ENCODE measurements around the gene KCNG3.
"Not testable (repeated sequence)": the region's sequence is repeated elsewhere in the genome, so short reads cannot be mapped to it uniquely, and the experiment has no call there.

KCNG3 gene

DNA sequence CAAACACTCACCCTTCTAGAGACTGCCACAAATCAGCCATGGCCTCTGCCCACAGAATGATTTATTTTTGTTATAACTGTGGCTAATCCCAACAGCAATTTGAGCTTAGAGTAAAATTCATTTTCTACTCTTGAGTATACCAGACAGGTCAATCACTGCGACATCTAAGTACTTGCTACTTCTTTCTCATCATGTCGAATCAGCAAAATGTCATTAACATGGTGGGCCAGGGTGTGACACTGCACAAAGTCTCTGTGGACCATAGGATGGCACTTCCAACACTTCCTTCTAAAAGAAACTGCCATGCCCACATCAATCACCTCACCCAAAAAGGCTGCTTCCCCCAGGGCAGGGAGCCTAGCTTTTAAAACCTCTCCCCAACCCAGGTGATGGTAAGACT is 64.4 kb downstream of the KCNG3 start:
- DNase-seq, result no peak

DNA sequence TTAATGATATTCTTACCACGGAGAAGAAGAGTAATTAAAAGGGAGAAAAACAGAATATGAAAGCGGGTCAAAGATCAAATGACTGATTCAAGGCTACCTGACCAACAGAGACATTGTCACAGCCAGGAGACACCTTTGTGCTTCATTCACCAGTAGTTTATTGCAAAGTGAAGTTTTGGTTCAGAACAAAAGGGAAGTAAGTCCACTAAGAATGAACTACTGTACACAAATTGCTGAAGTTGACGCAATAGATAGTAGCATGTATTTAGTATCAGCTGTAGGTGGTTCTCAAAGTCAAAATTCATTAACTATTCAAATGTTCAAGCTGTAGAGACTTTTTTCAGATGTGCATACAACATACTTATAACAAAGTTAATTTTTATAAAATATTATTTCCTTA is 68.1 kb downstream of the KCNG3 start:
- DNase-seq, result no peak

DNA sequence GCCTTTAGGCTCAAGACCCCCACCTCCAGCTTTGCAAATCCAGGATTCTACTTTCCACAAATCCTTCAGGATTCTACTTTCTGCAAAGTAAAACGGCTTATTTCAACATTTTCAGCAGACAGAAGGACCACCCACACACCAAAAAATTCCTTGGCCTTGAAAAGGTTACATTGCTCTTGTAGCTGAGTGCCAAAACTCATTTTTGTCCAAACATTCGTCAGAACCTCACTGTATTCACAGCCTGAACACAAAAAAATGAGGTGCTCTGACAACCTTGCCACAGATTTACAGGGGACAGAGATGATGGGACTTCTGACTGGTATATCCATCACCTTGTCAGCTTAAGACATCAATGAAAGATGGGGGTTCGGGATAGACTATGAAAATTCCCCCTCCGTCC is 69.7 kb downstream of the KCNG3 start:
- DNase-seq, result no peak

DNA sequence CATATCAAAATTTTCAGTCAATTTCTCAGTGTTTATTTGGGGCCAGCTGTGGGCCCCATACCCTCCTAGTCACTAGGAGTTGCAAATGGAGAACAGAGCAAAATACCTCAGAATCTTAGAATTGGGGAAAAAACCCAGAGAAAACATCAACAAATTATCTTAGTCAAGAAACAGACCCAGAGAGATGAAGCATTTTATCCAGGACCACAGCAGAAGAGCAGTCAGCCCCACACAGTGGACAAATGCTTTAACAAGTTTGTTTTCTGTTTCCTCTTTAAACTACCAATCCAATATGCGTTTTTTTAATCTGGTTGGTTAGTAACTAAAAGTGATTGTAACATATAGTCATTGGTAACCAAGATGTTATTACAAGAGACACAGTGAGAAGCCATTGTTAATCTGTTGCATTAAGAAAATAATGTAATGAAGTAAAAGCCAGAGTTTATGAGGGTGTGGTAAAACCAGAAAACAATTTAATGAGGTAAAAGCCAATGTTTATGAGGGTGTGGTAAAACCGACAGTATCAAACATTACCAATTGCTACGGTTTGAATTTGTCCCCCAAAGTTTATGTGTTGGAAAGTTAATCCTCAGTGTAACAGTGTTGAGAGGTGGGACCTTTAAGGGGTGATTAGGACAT is 72.1 kb downstream of the KCNG3 start:
- no peak for DNase-seq

DNA sequence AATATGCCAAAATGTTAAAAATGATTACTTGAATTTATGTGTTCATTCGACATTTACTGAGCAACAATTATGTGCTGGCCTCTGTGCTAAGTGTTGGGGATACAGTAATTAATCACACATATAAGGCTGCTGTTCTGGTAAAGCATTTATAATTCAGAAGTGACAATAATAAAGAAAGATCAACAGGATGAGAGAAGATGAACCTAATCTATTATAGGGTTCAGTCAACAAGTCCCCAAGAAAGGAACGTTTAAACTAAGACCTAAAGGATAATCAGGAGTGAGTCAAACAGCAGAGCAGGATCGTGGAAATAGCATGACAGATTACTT is 72.7 kb downstream of the KCNG3 start:
- no peak for DNase-seq

DNA sequence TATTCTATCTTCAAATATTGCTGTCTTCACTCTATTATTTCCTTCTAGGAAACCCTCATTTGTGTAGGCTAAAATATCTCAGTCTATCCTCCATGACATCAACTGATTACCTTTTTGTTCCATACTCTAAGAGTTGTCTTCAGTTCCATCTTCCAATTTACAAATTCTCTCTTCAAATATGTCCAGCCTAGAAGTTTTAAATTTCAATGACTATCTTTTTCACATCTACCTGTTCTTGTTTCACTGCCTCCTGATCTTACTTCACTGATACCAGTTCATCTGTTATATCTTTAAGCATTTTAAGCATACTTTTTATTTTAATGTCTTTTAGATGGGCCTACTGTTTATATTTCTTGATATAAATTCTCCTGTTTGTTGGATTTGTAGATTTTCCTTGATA is 79.1 kb downstream of the KCNG3 start:
- DNase-seq, result no peak

DNA sequence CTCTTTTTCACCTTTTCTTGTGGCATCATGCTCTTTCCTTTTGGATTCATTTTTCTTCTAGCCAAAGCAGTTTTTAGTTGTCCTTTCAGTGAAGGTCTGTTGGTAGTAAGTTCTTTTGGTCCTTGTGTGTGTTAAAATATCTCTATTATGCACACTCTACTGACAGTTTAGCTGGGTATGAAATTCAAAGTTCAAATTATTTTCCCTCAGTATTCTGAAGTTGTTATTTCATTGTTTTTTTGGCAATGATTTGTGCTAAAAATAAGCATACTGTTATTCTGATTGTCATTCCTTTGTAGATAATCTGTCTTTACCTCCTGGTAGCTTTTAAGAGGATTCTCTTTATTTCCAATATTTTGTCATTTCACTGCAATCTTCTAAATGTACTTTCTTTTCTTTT is 79.6 kb downstream of the KCNG3 start:
- DNase-seq, result no peak

DNA sequence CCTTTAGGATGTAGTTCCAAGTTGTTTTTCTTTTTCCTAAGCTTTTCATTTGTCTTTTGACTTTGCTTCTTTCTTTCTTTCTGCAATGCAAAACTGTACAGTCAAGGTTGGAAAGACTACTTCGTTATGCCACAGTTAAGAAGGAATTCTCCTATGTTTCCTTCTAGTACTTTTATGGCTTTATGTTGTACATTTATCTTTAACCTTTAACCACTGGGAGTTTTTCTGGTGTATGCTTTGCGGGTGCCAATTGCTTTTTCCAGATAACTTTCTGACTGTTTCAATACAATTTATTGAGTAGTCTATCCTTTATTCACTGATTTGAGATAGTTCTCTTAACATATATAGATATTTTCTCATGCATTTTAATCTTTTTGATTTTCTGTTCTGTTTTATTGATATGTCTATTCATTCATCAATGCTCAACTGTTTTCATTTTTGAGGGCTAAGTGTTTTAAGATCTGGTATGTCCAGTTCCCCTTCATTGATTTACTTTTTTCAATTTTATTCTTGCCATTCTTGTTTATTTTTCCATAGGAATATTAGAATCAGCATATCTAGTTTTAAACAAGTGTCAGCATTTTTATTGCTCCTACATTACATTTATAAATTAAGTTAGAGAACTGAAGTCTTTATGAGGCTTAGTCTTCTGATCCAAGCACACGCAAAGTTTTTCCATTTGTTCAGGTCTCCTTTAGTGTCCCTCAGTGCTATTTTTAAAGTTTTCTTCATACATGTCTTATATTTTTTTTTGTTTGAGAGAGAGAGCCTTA is 82.9 kb downstream of the KCNG3 start:
- no peak for DNase-seq

DNA sequence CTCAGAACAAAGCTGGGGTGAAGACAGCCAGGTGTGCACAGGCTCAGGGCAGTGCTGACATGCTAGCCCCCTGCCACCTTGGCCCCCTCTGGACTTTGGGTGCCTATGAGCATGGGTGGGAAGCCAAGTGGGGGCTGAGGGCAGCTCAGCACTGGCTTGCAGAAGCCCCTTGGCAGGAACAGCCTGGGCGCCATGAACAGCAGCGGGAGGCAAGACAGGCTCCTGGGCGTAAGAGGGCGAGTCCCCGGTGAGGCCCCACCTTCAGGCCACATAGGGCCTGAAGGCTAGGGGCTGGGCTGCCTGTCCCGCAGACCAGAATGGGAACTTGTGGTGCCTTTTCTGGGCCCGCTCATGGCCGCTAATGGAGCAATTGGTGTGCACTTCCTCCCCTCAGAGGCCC is 85.8 kb downstream of the KCNG3 start:
- no peak for DNase-seq

DNA sequence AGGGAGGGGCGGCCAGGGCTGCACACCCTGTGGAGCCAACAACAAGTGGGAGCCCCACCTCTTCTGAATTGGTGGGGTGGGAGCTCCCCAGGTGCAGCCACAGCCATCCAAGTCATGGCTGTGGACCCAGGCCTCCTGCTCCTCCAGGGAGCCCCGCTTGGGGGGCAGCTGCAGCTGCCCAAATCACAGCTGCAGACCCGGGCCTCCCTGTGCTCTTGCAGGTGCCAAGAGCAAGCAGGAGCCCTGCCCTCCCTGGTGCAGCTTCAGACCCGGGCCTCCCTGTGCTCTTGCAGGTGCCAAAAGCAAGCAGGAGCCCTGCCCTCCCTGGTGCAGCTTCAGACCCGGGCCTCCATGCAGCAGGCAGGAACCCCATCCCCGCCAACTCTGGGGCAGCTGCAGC is 86.3 kb downstream of the KCNG3 start:
- no peak for DNase-seq

DNA sequence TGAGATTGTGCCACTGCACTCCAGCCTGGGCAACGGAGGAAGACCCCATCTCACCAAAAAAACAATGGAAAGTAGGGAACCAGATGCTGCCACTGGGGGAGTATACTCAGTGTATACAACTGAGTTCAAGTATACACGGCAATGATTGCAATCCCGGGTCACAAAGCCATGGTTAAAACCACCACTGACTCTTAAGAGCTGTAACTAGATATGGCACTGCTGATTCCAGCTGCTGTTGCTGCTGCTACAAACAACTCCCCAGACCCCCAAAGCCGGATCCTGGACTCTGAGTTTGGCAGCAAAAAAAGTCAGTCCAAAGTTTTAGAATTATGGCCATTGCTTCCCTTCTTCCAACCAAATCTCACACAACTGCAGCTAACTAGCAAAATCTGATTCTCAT is 89.1 kb downstream of the KCNG3 start:
- DNase-seq, result no peak

DNA sequence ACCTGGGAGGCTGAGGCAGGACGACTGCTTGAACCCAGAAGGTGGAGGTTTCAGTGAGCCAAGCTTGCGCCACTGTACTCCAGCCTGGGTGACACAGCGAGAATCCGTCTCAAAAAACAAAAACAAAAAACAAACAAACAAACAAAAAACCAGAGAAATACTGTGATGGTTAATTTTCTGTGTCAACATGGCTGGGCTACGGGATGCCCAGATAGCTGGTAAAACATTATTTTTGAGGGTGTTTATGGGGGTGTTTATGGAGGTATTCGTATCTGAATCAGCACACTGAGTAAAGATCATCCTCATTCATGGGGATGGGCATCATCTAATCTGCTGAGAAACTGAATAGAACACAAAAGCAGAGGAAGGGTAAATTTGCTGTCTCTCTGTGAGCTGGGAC is 92.0 kb downstream of the KCNG3 start:
- DNase-seq, result no peak

DNA sequence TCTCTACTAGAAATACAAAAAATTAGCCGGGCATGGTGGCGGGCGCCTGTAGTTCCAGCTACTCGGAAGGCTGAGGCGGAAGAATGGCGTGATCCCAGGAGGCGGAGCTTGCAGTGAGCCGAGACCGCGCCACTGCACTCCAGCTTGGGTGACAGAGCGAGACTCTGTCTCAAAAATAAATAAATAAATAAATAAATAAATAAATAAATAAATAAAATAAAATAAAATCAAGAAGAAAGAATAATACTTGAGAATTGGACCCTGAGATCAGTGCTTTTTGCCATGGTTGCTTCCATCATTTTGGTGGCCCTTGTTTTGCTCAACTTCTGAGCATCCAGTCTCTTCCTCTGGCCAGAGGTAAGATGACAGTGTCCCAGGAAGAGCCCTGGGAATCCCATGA is 95.7 kb downstream of the KCNG3 start:
- DNase-seq, result not testable (repeated sequence)

DNA sequence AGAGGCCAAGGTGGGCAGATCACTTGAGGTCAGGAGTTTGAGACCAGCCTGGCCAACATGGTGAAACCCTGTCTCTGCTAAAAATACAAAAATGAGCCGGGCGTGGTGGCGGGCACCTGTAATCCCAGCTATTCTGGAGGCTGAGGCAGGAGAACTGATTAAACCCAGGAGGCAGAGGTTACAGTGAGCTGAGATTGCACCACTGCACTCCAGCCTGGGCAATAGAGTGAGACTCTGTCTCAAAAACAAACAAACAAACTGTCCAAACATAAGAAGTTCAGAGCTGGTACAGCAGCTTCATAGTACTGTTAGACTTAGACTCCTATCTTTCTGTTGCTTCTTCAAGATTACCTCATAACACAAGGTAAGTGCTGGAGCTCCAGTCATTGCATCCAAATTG is 100.5 kb downstream of the KCNG3 start:
- not testable (repeated sequence) for DNase-seq

DNA sequence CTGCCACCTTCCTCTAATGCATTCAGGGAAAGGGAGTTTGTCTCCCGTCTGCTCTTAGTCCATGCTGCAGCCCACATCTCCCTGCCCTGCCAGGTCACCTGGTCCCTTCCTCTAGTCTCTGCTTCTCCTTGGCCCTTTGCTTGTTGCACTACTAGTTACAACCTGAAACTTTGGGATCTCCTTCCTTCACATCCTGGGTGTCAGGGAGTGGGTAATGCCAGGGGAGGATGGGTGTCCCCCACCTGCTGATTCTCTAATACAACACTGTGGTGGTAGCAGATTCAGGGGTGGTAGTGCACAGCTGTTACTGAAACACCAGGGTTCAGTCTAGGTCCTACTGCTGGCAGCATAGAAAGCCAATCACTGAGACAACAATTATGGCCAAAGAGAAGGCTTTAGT is 101.6 kb downstream of the KCNG3 start:
- DNase-seq, result no peak
